Kidney epithelial cell (primary cell): Measurements from ENCODE around the gene SGCD. TPM values are rescaled to one million over a fixed set of nuclear protein-coding genes. Genes with fewer than 3 reads are reported as not detected.

Source experiments
- DNase-seq: peaks from one replicate; pipeline ENCODE4 v3.0.0-alpha.2; 2010; ENCODE audit warnings: low read depth
- H3K27me3 ChIP-seq: 2 replicates; pipeline ENCODE4 v1.6.0; 2011; ENCODE audit warnings: low read length; ENCODE audit not compliant: control insufficient read depth, insufficient read depth
- H3K36me3 ChIP-seq: 2 replicates; pipeline ENCODE4 v1.5.1; 2011; ENCODE audit warnings: low read length; ENCODE audit not compliant: control insufficient read depth, insufficient read depth
- H3K4me3 ChIP-seq: 2 replicates; pipeline ENCODE4 v1.5.1; 2011; ENCODE audit warnings: low read depth, mild to moderate bottlenecking, control low read depth, low read length
- CTCF ChIP-seq: IDR thresholded peaks from 2 replicates; pipeline ENCODE4 v1.5.1; 2011; ENCODE audit warnings: mild to moderate bottlenecking, moderate library complexity, low read length, control low read depth, inconsistent platforms; ENCODE audit not compliant: insufficient read depth, poor library complexity, severe bottlenecking
- total RNA-seq: library from RNA; depleted of rRNA; stranded (reverse); fragments of >200 nt; gene quantifications from 2 replicates; pipeline ENCODE4 v1.2.3, GENCODE V29; 2015

The SGCD gene
- total RNA-seq, 1 donor from 2014 or later: 0.29 TPM

GRCh38 chr5:156615901-156616300, 288.9 kb downstream of the SGCD start:
- Histone ChIP-seq H3K36me3 (no peaks in the 10 kb centered on the region), H3K4me3 (no peak overlapping the region), H3K27me3 (no peaks in the 10 kb centered on the region)
- DNase-seq: no peak
- no peak for TF ChIP-seq CTCF

GRCh38 chr5:156617426-156617825, 290.5 kb downstream of the SGCD start:
- Histone ChIP-seq H3K4me3 (no peak overlapping the region), H3K27me3 (no peaks in the 10 kb centered on the region), H3K36me3 (no peaks in the 10 kb centered on the region)
- TF ChIP-seq CTCF: no peak
- no peak for DNase-seq

- no peak for DNase-seq
- H3K4me3 ChIP-seq: no peak overlapping the region
- no peaks in the 10 kb centered on the region for H3K36me3 ChIP-seq
- no peak for TF ChIP-seq CTCF
- no peaks in the 10 kb centered on the region for H3K27me3 ChIP-seq
These were observed 291.6 kb downstream of the SGCD start for GRCh38 chr5:156618601-156619000.

- no peak overlapping the region for H3K4me3 ChIP-seq
- no peaks in the 10 kb centered on the region for H3K27me3 ChIP-seq
- no peak for TF ChIP-seq CTCF
- no peak for DNase-seq
- no peaks in the 10 kb centered on the region for H3K36me3 ChIP-seq
These were observed 294.8 kb downstream of the SGCD start for GRCh38 chr5:156621719-156622118.

GRCh38 chr5:156623381-156624040, 296.5 kb downstream of the SGCD start:
- Histone ChIP-seq H3K27me3 (no peaks in the 10 kb centered on the region), H3K36me3 (no peaks in the 10 kb centered on the region), H3K4me3 (no peak overlapping the region)
- no peak for TF ChIP-seq CTCF
- no peak for DNase-seq

GRCh38 chr5:156624686-156625085, 297.7 kb downstream of the SGCD start:
- no peak for DNase-seq
- TF ChIP-seq CTCF: no peak
- Histone ChIP-seq H3K27me3 (no peaks in the 10 kb centered on the region), H3K4me3 (no peak overlapping the region), H3K36me3 (no peaks in the 10 kb centered on the region)
